RKO (cell line): Measurements from ENCODE around the gene CYB5R3.
A peak's percentile ranks its signal among the peaks of the same experiment; 100 is the strongest.

Experiments
- DNase-seq: peaks from one replicate; pipeline ENCODE4 v3.0.0-alpha.2; 2016; ENCODE audit warnings: low spot score

The CYB5R3 gene

DNA sequence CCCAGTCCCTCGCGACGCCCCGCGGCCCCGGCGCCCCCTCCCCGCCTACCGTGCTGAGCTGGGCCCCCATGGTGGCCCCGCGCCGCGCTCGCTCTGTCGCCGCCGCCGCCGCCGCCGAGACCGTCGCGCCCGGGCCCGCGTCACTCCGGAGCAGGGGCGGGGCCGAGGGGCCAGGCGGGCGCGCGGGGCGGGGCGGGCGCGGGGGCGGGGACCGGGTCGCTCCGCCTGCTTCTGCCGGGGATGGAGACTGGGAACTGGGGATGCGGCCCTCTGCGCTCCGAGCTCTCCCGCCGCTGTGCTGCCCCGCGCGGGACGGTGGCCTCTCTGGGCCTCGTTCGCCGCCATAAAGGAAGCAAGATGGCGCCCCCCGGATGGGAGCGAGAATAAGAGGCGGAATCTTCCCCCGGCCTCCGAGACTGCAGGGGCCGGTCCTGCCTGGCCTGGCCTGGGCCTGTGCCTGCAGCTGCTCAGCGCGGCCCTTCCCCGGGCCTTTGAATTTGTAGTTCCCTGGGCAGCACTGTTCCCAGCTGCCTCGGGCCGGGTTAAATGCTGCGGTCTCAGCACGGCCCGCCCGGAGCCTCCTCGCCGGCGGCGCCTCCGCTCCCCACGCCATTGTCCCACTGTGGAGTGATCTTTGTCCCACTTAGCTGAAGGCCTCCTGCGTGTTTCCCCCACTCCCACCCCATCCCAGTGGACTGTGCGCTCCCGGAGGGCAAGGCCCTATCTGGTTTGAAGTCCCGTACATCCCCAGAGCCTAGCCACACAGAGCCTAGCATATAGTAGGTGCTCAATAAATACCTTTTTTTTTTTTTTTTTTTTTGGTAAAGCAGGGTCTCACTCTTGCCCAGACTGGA lies at the start of gene CYB5R3:
Gene CYB5R3 (minus strand): TSS at position 147 of the 854 bp plus-strand sequence. CDS start 77 bp downstream, at position 70.
- peak; percentile 86 for DNase-seq

DNA sequence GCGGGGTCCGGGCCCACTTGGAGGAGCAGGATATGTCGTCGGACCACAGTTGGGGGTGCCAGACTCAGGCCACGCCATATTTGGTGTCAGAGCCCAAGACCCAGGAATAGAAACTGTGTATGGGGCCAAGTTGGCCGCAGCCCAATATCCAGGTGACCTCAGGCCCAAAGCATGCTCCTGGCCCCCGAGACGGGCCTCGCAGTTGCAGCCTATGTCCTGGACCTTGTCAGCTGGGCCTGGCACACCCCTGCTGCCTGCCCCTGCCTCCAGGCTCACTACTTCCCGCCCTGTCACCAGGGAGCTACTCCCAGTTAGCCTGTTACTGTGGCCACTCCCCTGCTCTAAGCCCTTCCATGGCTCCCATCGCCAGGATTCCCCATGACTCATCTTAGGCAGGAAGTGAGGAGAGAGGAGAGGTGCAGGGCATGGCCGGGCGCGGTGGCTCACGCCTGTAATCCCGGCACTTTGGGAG lies 48.4 kb upstream of the CYB5R3 start:
- DNase-seq, result peak; percentile 91

DNA sequence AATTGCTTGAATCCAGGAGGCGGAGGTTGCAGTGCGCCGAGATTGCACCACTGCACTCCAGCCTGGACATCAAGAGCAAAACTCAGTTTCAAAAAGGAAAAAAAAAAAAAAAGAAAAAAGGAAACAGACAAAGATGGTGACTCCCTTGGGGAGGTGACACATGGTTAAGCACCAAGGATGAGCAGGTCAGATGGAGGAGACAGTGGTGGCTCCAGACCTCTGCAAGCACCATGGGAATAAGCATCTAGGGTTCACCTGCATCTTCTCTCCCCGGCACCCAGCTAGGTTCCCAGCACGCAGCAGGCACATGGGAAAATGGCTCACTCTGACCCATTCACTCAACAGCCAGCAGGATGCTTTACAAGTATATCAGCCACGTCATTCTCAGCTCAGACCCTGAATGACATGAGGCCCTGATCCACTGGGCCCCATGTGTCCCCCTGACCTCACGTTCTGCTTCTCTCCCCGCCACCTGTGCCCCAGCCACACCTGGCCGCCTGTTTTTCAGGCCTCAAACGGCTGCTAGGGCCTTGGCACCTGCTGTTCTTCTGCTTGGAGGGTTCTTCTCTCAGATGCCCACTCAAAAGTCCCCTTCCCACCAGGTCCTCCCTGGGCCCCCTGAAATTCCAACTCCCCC lies 47.3 kb upstream of the CYB5R3 start:
- peak; percentile 24 for DNase-seq

DNA sequence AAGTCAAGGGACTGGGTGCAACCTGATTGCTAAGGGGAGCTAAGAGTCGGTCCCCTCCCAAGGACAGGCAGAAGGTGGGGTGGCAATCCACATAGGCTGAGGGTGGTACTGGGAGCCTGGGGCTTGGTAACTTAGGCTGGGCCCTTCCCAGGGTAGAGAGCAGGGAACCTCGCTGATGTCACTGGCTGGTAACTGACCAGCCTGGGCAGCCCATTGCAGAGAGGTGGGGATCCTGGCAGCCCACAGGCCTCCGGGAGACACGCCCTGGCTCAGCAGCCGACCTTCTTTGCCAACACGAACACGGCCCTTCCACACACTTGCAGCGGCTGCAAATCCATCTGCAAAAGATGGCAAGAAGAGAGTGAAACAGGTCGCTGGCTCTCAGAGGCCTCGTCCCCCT lies 46.1 kb upstream of the CYB5R3 start:
- DNase-seq, result no peak

DNA sequence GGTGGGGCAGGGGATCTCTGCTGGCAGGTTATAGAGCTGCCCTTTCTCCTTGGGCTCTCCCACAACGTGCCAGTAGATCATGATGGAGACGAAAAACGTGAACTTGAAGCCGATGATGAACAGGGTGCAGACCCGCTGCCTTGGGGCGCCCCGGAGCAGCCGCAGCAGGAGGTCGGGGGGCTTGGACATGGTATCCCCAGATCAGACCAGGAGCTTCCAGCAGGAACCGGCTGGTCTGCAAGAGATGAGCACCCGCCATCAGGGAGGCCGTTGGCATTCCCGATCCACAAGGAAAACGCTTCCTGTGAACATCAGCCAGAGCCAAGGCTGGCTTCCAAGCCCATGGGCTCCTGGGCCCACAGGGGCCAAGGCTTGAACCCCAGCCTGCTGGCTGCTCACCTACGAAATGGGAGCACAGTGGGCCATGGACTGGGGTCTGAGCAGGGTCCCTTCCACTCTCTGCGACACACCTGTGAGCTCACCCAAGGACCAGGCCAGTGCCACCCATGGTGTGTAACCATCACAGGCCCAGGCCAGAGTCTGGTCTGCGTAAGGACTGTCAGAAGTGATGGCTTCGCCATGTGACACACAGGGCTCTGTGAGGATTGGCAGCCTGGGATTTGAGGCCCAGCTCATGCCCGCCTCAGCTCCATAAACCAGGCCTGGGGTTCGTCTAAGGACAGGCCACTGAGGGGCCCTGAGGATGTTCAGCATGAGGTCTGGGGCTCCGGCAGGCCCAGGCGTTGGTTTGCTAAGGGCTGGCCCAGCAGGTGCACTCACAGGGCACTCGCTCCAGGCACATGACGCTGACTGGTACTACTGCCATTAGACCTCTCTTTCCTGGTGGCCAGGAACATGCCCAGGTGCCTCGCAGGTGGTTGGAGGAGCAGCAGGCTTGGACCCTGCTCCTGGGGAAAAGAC lies 44.8 kb upstream of the CYB5R3 start:
- no peak for DNase-seq

DNA sequence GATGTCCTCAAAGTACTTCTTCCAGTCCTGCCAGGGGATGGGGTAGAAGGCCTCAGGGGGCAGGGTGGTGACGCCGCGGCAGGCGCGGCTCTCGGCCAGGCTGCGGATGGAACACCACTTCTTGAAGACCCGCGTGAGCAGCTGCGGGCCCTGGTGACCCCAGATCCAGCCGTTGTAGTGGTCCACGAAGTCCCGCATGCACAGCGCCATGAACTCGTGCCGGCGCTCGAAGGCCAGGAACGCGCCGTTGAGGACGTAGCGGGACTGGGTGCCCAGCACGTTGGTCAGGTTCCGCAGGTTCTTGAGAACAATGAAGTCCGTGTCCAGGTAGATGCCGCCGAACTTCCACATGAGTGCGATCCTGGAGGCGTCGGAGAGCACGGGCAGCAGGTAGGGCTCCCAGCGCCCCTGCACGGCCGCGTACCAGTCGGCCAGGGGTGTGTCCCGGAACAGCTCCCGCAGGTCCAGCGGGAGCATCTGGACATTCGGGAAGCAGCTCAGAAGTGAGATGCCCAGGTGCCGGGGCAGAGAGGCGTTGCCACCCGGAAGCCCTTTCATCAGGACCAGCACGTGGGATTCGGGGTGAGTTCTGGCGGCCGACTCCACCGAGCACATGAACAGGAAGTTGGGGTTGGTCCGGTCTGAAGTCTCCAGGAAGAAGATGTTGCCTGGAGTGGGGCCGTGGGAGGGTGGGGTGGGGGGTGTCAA lies 44.0 kb upstream of the CYB5R3 start:
- DNase-seq, result no peak

DNA sequence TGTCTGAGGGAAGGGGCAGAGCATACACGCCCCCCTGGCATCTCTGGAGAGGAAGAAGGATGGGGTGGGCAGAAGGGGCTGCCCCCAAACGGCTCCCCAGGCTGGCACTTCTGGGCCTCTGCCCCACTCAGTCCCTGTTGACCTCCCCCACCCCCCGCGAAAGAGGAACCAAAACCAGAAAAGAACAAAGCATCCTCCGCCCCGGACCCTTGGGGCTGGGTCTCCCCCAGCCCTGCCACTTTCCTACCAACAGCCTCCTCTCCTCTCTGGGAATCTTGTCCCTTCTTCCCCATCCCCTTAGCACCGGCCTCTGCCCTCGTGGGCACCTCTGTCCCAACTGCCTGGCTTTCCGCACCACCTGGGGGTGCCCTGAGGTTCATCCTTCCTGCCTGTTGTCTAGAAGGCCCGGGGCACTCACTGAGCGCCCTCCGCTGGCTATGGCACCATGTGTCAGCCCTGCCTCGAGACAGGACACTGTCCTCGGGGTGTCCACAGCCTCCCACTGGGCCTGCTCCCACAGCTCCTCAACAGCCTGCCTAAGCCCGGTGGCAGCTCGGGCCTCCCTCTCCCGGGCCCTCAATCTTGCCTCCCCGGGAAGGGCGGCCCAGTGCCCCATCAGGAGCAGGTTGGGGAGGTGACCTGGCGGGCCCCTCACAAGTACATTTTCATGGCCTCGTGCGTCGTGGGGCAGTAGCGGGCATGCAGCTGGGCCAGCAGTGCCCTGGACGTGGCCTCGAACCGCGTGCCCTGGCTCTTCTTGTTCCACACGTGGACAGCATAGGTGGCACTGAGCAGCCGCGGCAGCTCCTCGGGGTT lies 43.3 kb upstream of the CYB5R3 start:
- no peak for DNase-seq

DNA sequence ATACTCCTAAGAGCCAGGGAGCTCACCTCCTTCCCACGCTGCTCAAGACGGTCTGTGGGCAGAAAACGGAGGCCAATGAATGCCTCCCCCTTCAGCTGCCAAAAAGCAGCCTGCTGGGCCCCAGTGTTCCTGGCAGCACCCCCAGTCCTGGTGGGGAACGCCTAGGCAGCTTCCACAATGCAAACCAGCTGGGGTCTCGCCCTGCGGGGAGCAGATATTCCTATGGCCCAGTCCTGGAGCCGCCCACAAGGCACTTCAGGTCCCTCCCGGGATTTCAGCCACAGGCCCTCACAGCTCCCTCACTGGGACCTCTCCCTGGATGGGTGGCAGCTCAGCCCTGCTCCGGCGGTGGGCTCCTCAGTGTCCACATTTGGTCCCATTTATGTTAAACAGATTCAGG lies 42.2 kb upstream of the CYB5R3 start:
- no peak for DNase-seq

DNA sequence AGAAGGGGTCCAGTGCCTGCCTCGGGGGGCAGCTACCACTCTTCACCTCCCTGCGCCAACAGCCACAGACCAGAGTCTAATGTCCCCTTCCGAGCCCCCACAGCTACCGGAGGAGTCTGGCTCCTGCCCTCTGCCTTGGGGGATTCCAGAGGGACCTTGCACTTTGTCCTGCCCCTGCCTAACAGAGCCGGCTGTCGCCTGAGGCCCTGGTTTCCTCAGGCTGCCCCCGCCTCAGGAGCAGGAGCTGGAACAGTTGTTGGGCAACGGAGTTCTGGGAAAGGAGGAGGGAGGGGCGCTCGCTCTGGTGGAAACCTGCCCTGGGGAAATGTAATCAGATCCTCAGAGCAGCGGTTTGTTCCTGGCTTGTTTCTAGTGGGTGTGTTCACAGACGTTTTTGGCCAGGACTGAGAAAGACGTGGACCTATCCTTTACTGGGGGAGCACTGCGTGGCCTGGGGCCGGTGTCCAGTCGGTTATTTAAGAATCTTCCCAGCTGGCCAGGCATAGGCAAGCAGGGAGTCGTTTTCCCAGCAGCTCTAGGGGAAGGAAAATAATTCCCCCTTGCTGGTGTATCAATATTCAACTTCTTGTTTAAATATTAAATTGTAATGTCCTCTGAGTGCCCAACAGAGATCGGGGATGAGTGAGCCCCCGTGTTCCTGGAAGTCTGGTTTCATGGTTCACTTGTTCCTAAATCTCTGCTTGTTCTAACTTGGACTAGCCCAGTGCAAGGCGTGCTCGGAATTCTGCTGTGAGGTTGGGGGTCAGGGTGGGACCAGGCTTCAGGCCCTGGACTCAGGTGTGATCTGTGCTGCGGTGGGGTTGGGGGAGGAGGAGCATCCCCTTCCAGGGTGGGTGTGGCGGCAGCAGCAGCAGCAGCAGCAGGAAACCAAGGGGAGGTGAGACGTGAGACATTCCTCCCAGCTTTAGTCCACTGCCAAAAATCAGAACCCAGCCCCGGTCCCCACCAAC lies 39.3 kb upstream of the CYB5R3 start:
- no peak for DNase-seq

DNA sequence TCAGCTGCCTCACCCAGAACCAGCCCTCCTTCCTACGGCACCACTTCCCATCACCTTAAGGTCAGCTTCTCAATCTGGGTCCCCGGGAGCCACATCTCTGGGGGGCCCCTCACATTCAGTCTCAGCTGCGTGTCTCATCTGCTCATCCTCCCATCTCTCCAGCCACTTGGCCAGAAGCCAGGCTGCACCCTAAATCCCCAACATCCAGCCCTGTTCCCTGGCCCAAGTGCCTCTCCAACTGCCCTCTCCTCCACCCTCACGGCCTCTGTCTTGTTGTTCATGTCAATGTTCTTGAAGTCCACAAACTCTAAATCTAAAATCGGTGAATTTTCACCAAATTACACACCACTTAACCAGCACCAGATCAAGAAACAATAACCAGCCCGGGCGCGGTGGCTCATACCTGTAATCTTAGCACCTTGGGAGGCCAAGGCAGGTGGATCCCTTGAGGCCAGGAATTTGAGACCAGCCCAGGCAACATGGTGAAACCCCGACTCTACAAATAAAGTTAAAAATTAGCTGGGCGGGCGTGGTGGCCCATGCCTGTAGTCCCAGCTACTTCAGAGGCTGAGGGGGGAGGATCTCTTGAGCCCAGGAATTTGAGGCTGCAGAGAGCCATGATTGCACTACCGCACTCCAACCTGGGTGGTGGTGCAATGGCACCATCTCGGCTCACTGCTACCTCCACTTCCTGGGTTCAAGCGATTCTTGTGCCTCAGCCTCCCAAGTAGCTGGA lies 37.7 kb upstream of the CYB5R3 start:
- no peak for DNase-seq

DNA sequence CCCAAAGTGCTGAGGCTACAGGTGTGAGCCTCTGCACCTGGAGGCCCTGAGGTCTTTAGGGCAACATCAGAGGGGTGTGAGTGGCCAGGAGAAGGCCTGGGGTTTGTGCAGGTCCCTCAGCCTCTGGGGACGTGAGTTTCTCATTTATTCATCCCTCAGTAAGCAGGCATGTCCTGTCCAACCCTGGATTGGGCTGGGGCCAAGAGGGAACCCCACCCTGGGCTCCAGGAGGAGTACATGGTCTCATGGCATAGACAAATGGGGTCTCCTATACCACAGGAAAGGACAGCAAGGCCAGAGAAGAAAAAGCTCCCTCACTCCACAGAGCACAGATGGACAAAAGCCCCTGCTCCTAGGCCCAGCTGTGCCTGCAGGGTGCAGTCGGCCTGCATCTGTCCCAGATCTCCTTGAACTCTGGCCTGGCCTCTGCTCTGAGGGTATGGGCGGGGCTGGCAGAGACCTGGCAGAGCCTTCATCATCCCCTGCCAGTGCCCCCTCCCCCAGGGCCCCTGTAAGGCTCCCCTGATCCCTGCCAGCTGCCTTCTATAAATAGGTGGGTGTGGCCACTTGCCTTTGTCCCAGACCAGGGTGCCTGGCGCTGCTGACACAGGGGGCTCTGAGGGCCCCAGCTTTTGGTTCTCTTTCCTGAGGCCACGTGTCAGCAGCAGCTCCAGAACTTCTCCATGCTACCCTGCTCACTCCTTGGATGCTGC lies 36.9 kb upstream of the CYB5R3 start:
- no peak for DNase-seq

DNA sequence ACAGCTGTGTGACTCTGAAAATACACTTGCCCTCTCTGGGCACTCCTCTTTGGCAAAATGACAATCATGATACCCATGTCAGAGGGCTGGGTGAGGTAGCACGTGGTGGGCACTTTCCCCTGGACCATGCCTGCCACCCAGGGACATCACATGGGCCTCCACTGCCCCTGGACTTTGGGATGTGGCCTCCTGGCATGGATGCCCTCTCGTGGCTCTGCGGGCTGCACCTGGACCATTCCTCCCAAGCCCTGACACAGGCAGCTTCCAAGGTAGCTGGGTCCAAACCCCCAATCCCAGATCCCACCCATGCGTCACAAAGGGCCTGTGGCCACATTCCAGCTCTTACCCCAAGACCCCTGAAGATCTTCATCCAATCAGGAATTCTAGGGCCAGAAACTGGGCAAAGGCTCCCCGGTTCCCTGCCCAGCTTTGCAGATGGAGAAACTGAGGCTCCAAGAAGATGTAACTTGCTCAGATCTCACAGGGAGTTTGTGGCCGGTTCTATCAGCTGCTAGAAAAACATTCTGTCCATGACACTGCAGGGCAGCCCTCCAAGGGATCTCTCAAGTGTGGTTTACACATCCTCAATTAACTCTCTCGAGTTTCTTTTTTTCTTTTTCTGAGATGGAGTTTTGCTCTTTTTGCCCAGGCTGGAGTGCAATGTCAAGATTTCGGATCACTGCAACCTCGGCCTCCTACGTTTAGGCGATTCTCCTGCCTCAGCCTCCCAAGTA lies 35.4 kb upstream of the CYB5R3 start:
- no peak for DNase-seq

DNA sequence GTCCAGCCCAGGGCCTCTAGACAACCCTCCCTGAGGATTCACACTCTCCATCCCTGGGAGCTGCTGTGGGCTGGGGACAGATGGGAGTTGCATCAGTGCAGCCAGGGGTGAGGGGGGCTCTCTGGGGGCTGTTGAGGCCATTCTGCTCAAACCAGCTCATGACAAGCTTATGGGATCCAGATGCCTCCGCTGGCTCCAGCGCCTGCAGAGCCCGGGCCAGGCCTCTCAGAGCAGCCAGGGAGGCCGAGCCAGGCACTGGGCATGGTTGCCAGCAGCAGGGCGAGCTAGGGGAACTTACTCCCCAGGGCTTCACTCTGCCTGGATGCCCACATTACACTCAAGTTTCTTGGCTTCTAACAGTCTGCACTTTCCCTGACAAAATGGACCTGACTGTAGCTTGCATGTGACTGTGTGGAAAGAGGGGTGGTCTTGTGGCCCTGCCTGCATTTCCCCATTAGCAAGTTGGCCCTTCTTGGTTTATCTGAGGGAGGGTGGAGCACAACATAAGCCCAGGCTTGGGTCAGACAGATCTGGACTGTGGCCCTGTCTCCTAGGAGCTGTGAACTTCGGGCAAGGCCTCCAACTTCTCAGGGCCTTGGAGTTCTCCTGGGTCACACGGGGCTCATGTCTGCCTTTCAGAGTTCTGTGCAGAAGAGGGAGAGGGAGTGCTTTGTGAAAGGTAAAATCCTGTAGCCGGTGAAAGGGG lies 34.5 kb upstream of the CYB5R3 start:
- DNase-seq, result no peak

DNA sequence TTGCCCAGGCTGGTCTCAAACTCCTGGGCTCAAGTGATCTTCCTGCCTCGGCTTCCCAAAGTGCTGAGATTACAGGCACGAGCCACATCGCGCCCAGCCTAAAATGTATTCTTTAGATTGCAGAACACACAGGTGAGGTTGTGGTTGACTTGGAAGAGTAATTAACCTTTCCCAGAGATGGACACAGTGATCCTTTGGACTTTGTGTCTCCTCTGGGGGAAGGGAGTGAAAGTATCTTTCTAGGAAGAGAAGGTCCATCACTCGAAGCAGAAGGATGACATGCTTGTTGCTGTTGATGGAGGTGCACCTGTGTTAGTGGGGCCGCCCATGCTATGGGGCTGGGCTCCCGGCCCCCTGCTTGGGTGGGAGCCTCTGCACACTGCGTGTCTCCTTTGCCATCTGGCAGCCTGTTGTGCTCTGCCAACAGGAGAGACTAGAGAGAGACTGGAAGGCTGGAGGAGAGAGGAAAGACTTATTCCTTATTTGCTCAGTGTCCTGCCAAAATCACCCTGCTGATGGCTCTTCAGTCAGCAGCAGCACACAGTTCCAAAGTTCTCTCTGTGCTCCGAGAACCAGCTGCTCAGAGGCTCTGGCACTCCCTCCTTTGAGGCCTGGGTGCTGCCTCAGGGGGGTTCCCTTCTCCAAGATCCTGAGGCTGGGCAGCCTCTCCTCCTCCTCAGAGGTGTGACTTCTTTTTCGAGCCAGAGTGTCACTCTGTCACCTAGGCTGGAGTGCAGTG lies 33.1 kb upstream of the CYB5R3 start:
- no peak for DNase-seq

DNA sequence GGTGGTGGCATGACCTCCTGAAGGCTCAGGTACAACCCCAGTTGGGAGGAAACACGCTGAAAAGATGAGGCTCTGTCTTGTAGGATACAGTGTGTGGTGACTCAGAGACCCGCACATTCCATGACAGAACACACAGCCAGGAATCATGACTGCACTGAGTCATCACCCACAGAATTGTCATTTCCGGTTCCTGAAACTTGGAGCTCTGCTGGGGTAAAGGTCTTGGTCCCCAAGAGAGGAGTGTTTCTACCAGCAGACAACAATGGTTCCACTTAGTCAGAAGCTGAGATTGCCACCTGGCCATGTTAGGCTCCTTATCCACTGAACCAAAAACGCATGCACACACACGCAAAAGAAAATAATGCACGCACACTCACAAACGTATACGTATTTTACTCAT lies 31.5 kb upstream of the CYB5R3 start:
- DNase-seq, result peak; percentile 97

DNA sequence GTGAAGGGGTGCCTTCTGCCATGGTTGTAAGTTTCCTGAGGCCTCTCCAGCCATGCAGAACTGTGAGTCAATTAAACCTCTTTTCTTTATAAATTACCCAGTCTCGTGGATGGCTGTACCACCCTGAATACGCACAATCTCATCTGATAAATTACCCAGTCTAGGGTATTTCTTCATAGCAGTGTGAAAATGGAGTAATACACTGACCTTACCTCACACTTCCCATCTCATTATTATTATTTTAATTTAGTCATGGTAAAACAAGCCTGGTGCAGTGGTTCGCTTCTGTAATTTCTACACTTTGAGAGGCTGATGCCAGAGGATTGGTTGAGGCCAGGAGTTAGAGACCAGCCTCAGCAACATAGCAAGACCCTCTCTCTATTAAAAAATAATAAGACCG lies 30.5 kb upstream of the CYB5R3 start:
- no peak for DNase-seq
